ENCODE measurements around the gene NPPC.

The NPPC gene

DNA sequence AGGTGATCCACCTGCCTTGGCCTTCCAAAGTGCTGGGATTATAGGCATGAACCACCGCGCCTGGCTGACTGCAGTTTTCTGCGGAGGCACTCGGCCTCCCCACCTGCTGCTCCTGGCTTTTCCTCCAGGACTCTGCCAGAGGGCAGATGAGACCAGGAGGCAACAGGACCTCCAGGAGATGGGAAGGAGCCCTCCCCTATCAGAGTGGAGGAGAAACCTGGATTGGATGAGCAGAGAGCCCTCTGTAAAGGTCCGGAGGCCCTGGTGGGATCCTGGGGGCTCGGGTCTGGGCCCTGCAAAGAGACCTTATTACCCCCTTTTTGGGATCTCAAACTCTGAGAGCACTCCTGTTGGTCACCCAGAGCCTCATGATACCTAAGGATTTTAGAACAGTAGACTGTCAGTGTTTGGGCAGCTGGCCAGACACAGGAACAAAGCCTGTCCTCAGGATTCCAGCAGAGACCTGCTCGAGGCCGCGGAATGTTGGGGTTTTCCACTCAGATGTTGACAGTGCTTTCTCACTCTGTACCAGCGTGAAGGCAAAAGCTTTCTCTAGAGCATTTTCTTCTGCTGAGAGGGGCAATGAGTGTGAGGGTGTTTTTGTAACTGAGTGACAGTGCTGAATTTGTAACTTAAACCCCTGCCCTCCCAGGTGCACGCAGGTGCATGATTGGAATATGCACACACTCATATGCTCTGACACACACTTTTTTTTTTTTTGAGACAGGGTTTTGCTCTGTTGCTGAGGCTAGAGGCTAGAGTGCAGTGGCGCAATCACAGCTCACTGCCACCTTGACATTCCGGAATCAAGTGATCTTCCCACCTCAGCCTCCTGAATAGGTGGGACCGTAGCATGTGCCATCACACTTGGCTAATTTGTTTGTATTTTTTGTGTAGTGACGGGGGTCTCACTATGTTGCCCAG, 48.4 kb downstream of the NPPC start:
- no peaks in the 10 kb centered on the region for H3K4me1 ChIP-seq (ENCODE audit: control insufficient read depth, low read length)
- H3K4me3 ChIP-seq (ENCODE audit: low read length), result no peak overlapping the region
- H3K79me2 ChIP-seq (ENCODE audit: control insufficient read depth, low read length), result no peaks in the 10 kb centered on the region
- no peaks in the 10 kb centered on the region for H3K27me3 ChIP-seq (ENCODE audit: control insufficient read depth, low read length)
- H3K4me2 ChIP-seq (ENCODE audit: low read length), result no peak overlapping the region
- H3K36me3 ChIP-seq (ENCODE audit: control insufficient read depth, low read length), result no peaks in the 10 kb centered on the region
- TF ChIP-seq EZH2phosphoT487 (IDR thresholded peaks at IDR 0.05; ENCODE audit: borderline replicate concordance, low read length), result no peak
- TF ChIP-seq, protein P1, sequence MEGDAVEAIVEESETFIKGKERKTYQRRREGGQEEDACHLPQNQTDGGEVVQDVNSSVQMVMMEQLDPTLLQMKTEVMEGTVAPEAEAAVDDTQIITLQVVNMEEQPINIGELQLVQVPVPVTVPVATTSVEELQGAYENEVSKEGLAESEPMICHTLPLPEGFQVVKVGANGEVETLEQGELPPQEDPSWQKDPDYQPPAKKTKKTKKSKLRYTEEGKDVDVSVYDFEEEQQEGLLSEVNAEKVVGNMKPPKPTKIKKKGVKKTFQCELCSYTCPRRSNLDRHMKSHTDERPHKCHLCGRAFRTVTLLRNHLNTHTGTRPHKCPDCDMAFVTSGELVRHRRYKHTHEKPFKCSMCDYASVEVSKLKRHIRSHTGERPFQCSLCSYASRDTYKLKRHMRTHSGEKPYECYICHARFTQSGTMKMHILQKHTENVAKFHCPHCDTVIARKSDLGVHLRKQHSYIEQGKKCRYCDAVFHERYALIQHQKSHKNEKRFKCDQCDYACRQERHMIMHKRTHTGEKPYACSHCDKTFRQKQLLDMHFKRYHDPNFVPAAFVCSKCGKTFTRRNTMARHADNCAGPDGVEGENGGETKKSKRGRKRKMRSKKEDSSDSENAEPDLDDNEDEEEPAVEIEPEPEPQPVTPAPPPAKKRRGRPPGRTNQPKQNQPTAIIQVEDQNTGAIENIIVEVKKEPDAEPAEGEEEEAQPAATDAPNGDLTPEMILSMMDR (IDR thresholded peaks at IDR 0.05; ENCODE audit: low read depth, low read length, poor library complexity, severe bottlenecking), result no peak
- H3K27ac ChIP-seq (ENCODE audit: low read depth, low read length), result no peak overlapping the region
- H3K9me3 ChIP-seq (ENCODE audit: control insufficient read depth, insufficient read depth, low read length), result no peaks in the 10 kb centered on the region
- no peaks in the 10 kb centered on the region for H3F3A ChIP-seq (ENCODE audit: control insufficient read depth, insufficient read depth)
- H3K9me2 ChIP-seq (replicated peaks; ENCODE audit: control insufficient read depth, low read length), result no peaks in the 10 kb centered on the region
- no peaks in the 10 kb centered on the region for H4K20me1 ChIP-seq (ENCODE audit: control insufficient read depth, insufficient read depth, low read depth, low read length)

DNA sequence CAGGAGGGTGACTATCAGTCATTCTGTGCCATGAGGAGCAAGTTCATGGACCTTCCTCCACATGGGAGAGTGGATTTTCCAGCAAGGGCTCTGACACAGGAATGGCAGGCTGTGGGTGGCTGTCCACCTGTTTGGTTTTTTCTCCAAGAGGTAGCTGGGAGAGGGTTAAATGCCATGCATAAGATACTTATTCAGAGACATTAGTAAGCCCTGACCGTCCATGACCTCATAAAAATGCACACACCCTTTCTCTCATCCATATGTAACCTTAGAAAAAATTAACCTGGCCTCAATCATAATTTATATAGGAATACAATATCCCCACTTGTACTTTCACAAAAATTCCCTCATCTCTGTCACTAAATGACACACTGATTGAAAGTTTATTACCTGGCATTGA, 51.3 kb downstream of the NPPC start:
- Histone ChIP-seq H3K9me3 (ENCODE audit: control insufficient read depth, insufficient read depth, low read length) (no peaks in the 10 kb centered on the region), H3K79me2 (ENCODE audit: control insufficient read depth, low read length) (no peaks in the 10 kb centered on the region), H4K20me1 (ENCODE audit: control insufficient read depth, insufficient read depth, low read depth, low read length) (no peaks in the 10 kb centered on the region), H3K4me3 (ENCODE audit: low read length) (no peak overlapping the region), H3K27ac (ENCODE audit: low read depth, low read length) (no peak overlapping the region), H3F3A (ENCODE audit: control insufficient read depth, insufficient read depth) (no peaks in the 10 kb centered on the region), H3K4me1 (ENCODE audit: control insufficient read depth, low read length) (no peaks in the 10 kb centered on the region), H3K36me3 (ENCODE audit: control insufficient read depth, low read length) (no peaks in the 10 kb centered on the region), H3K4me2 (ENCODE audit: low read length) (no peak overlapping the region), H3K27me3 (ENCODE audit: control insufficient read depth, low read length) (no peaks in the 10 kb centered on the region), H3K9me2 (replicated peaks; ENCODE audit: control insufficient read depth, low read length) (no peaks in the 10 kb centered on the region)
- TF ChIP-seq, protein P1 (IDR thresholded peaks at IDR 0.05; ENCODE audit: low read depth, low read length, poor library complexity, severe bottlenecking), result no peak
- TF ChIP-seq EZH2phosphoT487 (IDR thresholded peaks at IDR 0.05; ENCODE audit: borderline replicate concordance, low read length), result no peak
